AG10803 (cell line): ENCODE results near the gene AIFM2.

ENCODE experiments used
- DNase-seq: peaks from one replicate; pipeline ENCODE4 v3.0.0; 2010; ENCODE audit warnings: low read depth
- H3K4me3 ChIP-seq: 2 replicates; pipeline ENCODE4 v1.5.1; 2011; ENCODE audit warnings: mild to moderate bottlenecking, low read length, control low read depth
- TF ChIP-seq, protein P1 (sequence below): conservative IDR thresholded peaks from 2 replicates; pipeline ENCODE4 v1.5.1; 2011; ENCODE audit warnings: mild to moderate bottlenecking, low read length, control low read depth, inconsistent platforms

The AIFM2 gene

DNA sequence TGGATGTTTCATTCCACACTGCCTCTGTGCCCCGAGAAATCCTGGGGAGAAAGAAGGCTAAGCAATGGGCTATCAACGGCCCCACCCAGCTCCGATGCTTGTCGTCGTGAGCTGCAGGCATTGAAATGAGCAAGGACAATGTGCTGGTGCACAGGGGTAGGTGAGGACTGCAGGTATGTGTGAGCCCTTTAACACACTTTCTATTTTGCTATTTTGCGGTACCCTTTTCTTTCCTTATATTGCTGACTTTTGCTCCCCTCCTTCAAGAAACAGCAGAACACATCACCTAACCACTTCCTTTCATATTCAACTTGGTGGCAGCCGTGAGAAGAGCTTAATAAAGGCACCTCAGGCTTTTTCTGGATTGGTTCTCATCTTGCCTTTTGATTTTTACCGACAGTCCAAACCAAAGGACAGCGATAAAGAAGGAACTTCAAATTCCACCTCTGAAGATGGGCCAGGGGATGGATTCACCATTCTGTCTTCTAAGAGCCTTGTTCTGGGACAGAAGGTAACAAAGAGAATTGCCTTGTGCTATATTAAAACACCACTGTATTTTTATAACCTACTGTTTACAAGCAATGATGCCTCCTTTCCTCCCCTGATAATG lies 39.2 kb downstream of the AIFM2 start:
- TF ChIP-seq, protein P1, sequence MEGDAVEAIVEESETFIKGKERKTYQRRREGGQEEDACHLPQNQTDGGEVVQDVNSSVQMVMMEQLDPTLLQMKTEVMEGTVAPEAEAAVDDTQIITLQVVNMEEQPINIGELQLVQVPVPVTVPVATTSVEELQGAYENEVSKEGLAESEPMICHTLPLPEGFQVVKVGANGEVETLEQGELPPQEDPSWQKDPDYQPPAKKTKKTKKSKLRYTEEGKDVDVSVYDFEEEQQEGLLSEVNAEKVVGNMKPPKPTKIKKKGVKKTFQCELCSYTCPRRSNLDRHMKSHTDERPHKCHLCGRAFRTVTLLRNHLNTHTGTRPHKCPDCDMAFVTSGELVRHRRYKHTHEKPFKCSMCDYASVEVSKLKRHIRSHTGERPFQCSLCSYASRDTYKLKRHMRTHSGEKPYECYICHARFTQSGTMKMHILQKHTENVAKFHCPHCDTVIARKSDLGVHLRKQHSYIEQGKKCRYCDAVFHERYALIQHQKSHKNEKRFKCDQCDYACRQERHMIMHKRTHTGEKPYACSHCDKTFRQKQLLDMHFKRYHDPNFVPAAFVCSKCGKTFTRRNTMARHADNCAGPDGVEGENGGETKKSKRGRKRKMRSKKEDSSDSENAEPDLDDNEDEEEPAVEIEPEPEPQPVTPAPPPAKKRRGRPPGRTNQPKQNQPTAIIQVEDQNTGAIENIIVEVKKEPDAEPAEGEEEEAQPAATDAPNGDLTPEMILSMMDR = no peak
- DNase-seq = no peak
- H3K4me3 ChIP-seq = no peak overlapping the region

DNA sequence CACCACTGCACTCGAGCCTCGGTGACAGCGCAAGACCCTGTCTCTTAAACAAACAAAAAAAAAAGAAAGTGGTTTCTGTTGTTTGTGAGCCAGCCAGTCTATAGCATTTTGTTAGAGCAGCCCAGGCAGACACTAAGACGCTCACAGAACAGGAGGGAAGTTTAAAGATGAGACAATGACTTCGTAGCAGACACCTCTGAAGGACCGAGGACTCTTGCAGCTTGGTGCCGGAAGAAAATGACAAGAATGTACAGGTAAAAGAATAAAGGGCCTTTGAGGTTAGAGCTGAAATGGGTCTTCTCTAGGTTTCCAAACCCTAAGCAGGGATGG lies 40.3 kb downstream of the AIFM2 start:
- no peak overlapping the region for H3K4me3 ChIP-seq
- TF ChIP-seq, protein P1 = no peak
- DNase-seq = no peak

DNA sequence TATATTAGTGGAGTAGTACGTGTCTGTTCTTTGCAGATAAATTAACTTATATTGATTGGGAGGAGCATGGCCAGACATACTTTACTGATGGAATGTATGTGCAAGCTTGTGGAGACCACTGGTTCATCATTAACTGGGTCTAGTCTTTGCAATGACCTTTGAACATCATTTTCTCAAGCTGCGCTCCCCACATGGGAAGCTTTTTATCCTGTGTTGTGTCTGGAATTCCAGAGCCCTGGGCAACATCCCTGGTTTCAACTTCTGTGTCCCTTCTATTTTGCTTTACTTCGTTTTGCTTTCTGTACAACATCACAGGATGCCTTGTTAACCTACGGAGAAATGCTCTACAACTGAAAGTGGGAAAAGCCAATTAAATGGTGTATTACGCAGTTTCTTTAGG lies 41.7 kb downstream of the AIFM2 start:
- TF ChIP-seq, protein P1 = no peak
- no peak for DNase-seq
- H3K4me3 ChIP-seq = no peak overlapping the region

DNA sequence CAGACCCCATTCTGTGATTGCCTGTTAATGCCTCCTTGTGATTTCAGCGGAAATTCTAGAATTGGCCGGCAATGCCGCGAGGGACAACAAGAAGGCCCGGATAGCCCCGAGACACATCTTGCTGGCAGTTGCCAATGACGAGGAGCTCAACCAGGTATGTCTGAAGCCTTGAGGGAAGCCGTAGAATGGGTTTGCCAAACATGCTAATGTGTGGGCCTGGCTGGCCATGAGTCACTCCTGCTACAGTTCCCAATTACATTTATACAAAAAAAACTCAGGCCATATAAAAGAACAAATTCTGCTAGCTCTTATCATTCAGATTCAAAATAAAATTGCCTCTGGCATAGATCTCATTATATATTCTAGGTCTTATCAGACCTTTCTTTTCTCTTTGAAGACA lies 42.6 kb downstream of the AIFM2 start:
- DNase-seq = no peak
- H3K4me3 ChIP-seq = no peak overlapping the region
- TF ChIP-seq, protein P1 = no peak

DNA sequence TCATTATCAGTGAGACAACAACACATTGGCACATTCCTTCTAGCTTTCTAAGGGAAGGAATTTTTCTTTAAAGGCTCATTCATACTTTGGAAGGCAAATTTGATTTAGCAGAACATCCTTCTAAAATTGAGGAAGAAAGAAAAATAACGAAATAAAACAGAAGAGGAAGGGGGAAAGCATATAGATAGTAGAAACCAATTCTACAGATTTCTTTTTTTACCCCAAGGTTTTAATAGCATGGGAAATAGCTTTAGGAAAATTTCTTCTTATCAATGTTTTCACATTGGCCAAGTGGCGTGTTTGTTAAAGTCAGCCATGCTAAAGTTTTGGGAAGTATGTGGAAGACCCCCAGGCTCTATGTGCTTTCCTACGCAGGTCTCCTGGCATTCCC lies 44.3 kb downstream of the AIFM2 start:
- TF ChIP-seq, protein P1 = no peak
- H3K4me3 ChIP-seq = no peak overlapping the region
- no peak for DNase-seq

DNA sequence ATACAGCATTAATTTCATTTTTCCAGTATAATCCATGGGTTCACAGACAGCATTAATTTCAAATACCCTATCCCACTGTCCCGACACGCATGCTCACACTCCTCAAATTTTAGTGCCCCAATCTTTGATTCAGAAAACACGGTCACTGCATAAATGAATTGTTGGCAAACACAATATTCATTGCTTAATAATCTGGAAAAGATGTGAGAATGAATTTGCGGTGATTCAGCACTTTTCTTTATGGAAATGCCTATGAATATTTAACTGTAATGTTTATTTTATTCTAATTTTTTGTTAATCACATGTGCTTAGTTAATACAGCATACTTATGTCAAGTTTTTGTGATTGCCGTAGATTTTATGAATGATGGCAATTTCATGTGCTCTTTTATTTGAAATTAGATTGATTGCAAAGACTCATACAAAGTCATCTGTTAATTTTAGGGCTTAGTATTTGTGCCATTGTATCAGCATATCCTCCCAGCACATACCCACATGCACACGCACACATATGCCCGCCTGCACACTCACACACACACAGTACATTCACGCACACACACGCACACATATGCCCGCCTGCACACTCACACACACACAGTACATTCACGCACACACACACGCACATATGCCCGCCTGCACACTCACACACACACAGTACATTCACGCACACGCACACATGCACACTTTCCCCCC lies 44.9 kb downstream of the AIFM2 start:
- TF ChIP-seq, protein P1 = no peak
- no peak overlapping the region for H3K4me3 ChIP-seq
- DNase-seq = peak; percentile 16

DNA sequence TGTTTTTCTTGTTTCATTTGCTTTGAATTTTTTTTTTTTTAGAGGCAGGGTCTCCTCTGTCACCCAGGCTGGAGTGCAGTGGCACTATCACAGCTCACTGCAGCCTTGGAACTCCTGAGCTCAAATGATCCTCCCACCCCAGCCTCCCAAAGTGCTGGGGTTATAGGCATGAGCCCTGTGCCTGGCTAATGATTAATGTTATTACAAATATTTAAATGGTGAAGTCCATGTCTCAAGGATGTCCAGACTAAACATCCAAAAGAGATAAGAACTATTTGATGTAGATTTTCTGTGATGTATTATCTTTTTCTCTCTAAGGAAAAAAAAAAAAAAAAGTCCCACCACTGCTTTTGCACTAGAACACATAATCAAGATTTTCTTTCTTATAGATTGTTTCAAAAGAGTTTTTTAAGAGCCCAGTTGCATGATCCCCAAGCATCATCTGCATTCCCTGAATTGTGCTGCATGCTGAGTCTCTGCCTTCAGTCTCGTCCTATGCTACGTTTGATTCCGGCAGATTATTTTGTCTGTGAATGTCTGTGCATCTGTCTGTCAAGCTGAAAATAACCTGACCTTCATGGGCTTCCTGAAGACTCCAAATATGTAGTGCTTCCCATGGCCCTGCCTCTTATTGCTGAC lies 46.5 kb downstream of the AIFM2 start:
- no peak overlapping the region for H3K4me3 ChIP-seq
- TF ChIP-seq, protein P1 = no peak
- DNase-seq = no peak
